Spinal cord (tissue), 10 donors: ENCODE measurements around the gene FGG. TPM values are rescaled to one million over a fixed set of nuclear protein-coding genes. Genes with fewer than 3 reads are reported as not detected.

Experiments
- DNase-seq, 6 donors: peaks; one replicate each; pipeline versions ENCODE4 v3.0.0 to v3.0.0-alpha.2; 2013 to 2015; ENCODE audit warnings: low spot score in 6 of 6, low read depth in 4 of 6
- H3K27ac ChIP-seq: one replicate; pipeline ENCODE4 v1.5.1; 2013; ENCODE audit warnings: low read depth, low read length, control low read depth
- H3K27me3 ChIP-seq: one replicate; pipeline ENCODE4 v1.6.1; 2013; ENCODE audit warnings: low read length; ENCODE audit not compliant: control insufficient read depth, insufficient read depth
- H3K36me3 ChIP-seq: one replicate; pipeline ENCODE4 v1.6.1; 2013; ENCODE audit warnings: low read length; ENCODE audit not compliant: control insufficient read depth, insufficient read depth
- H3K4me1 ChIP-seq: one replicate; pipeline ENCODE4 v1.6.1; 2013; ENCODE audit warnings: low read length; ENCODE audit not compliant: control insufficient read depth, insufficient read depth
- H3K4me3 ChIP-seq: one replicate; pipeline ENCODE4 v1.5.1; 2013; ENCODE audit warnings: low read depth, low read length, control low read depth
- H3K9me3 ChIP-seq: one replicate; pipeline ENCODE4 v1.6.1; 2013; ENCODE audit warnings: low read length; ENCODE audit not compliant: control insufficient read depth, insufficient read depth
- whole genome bisulfite sequencing: methylation state at CpG from one replicate; pipeline ENCODE4 v1.1.5; 2013; ENCODE audit warnings: missing lambda C conversion rate; ENCODE audit not compliant: insufficient coverage; 5-methylcytosine and 5-hydroxymethylcytosine counted together
- polyA plus RNA-seq, 2 donors: library from polyadenylated mRNA; unstranded; fragments of 120-200 nt; gene quantifications; one replicate each; pipeline ENCODE4 v1.2.1, GENCODE V29; 2013; ENCODE audit not compliant: insufficient read length in 2 of 2
- total RNA-seq, 2 donors: library from RNA; depleted of rRNA in 1 of 2; stranded (reverse); fragments of 120-200 nt in 1 of 2; fragments of >200 nt in 1 of 2; gene quantifications; one replicate each; pipeline versions ENCODE4 v1.2.3 to v1.2.4, GENCODE V29; 2013 to 2014
- donor health status: healthy.

The FGG gene
- total and polyA plus RNA-seq, 4 donors: 1.4 TPM; not detected in 3

GRCh38 chr4:154615211-154615610, 2.8 kb upstream of the FGG start:
- Histone ChIP-seq H3K4me3 (no peak overlapping the region), H3K9me3 (no peaks in the 10 kb centered on the region), H3K4me1 (no peaks in the 10 kb centered on the region), H3K27me3 (no peaks in the 10 kb centered on the region), H3K36me3 (no peaks in the 10 kb centered on the region), H3K27ac (no peak overlapping the region)
- WGBS: no CpG with 5 or more reads among the region's 1 CpG
- DNase-seq: no peak

- DNase-seq: no peak
- Histone ChIP-seq H3K36me3 (no peaks in the 10 kb centered on the region), H3K4me1 (no peaks in the 10 kb centered on the region), H3K27ac (no peak overlapping the region), H3K9me3 (no peaks in the 10 kb centered on the region), H3K4me3 (no peak overlapping the region), H3K27me3 (no peaks in the 10 kb centered on the region)
Observed at GRCh38 chr4:154614306-154614705, 1.9 kb upstream of the FGG start.

GRCh38 chr4:154611833-154612232, 623 bp downstream of the FGG start:
- Histone ChIP-seq H3K27ac (no peak overlapping the region), H3K36me3 (no peaks in the 10 kb centered on the region), H3K4me1 (no peaks in the 10 kb centered on the region), H3K9me3 (no peaks in the 10 kb centered on the region), H3K27me3 (no peaks in the 10 kb centered on the region), H3K4me3 (no peak overlapping the region)
- no peak for DNase-seq
- no CpG with 5 or more reads among the region's 1 CpG for WGBS

GRCh38 chr4:154610582-154610981, 1.9 kb downstream of the FGG start:
- Histone ChIP-seq H3K27me3 (no peaks in the 10 kb centered on the region), H3K4me1 (no peaks in the 10 kb centered on the region), H3K27ac (no peak overlapping the region), H3K4me3 (no peak overlapping the region), H3K36me3 (no peaks in the 10 kb centered on the region), H3K9me3 (no peaks in the 10 kb centered on the region)
- DNase-seq: no peak
- WGBS: no CpG with 5 or more reads among the region's 4 CpGs

- no peaks in the 10 kb centered on the region for H3K9me3 ChIP-seq
- no peaks in the 10 kb centered on the region for H3K27me3 ChIP-seq
- H3K4me3 ChIP-seq: no peak overlapping the region
- no peaks in the 10 kb centered on the region for H3K4me1 ChIP-seq
- H3K36me3 ChIP-seq: no peaks in the 10 kb centered on the region
- no CpG with 5 or more reads among the region's 4 CpGs for WGBS
- no peak overlapping the region for H3K27ac ChIP-seq
- DNase-seq: no peak
Observed at GRCh38 chr4:154609532-154609931, 2.9 kb downstream of the FGG start.

- no CpG with 5 or more reads among the region's 3 CpGs for WGBS
- Histone ChIP-seq H3K9me3 (no peaks in the 10 kb centered on the region), H3K4me1 (no peaks in the 10 kb centered on the region), H3K4me3 (no peak overlapping the region), H3K27me3 (no peaks in the 10 kb centered on the region), H3K36me3 (no peaks in the 10 kb centered on the region), H3K27ac (no peak overlapping the region)
- DNase-seq: peak in 1 of 6 donors; percentile 76
Observed at GRCh38 chr4:154608361-154609252, 3.8 kb downstream of the FGG start.

GRCh38 chr4:154606728-154607723, 5.4 kb downstream of the FGG start:
- Histone ChIP-seq H3K27me3 (no peaks in the 10 kb centered on the region), H3K4me1 (no peaks in the 10 kb centered on the region), H3K9me3 (no peaks in the 10 kb centered on the region), H3K4me3 (no peak overlapping the region), H3K36me3 (no peaks in the 10 kb centered on the region), H3K27ac (no peak overlapping the region)
- DNase-seq: no peak
- 100% methylated on average over 3 of the region's 6 CpGs for WGBS

GRCh38 chr4:154604696-154605200, 7.7 kb downstream of the FGG start:
- Histone ChIP-seq H3K4me1 (no peaks in the 10 kb centered on the region), H3K27ac (no peak overlapping the region), H3K27me3 (no peaks in the 10 kb centered on the region), H3K4me3 (no peak overlapping the region), H3K9me3 (no peaks in the 10 kb centered on the region), H3K36me3 (no peaks in the 10 kb centered on the region)
- no peak for DNase-seq
- WGBS: no CpG with 5 or more reads among the region's 4 CpGs

- H3K27me3 ChIP-seq: no peaks in the 10 kb centered on the region
- WGBS: 88% methylated on average over 1 of the region's 6 CpGs
- no peak for DNase-seq
- H3K27ac ChIP-seq: no peak overlapping the region
- H3K36me3 ChIP-seq: no peaks in the 10 kb centered on the region
- H3K4me3 ChIP-seq: no peak overlapping the region
- no peaks in the 10 kb centered on the region for H3K4me1 ChIP-seq
- no peaks in the 10 kb centered on the region for H3K9me3 ChIP-seq
Observed at GRCh38 chr4:154603033-154603943, 9.2 kb downstream of the FGG start.
